ENCODE data around the gene CCL4. TPM values are rescaled to one million over a fixed set of nuclear protein-coding genes. Genes with fewer than 3 reads are reported as not detected.

Gene CCL4
- total and polyA plus RNA-seq, 4 donors: 1.7 to 4.6 (median 2.8) TPM

GRCh38 chr17:36128411-36128978 lies 24.9 kb downstream of the CCL4 start:
- H3K9me3 ChIP-seq (ENCODE audit: control insufficient read depth in 4 of 4, low read length in 3 of 4): peaks cover 11 to 24% (median 20%) of the 10 kb centered on the region in 4 donors
- no peaks in the 10 kb centered on the region for H3K36me3 ChIP-seq (ENCODE audit: control insufficient read depth in 4 of 4, insufficient read depth in 3 of 4, low read depth in 1 of 4, low read length in 3 of 4)
- no peak overlapping the region for H3K4me3 ChIP-seq (ENCODE audit: low read depth in 1 of 3, low read length in 3 of 3)
- no peak for TF ChIP-seq FOXA2 (IDR thresholded peaks at IDR 0.05)
- TF ChIP-seq HNF4G (IDR thresholded peaks at IDR 0.05): no peak
- no peak for TF ChIP-seq HNF4A (conservative IDR thresholded peaks at IDR 0.05)
- no peak for TF ChIP-seq SP1 (IDR thresholded peaks at IDR 0.05)
- TF ChIP-seq EGR1 (IDR thresholded peaks at IDR 0.05; ENCODE audit: low read depth in 2 of 2): no peak
- no peak for TF ChIP-seq GABPA (IDR thresholded peaks at IDR 0.05 in 1 of 2, conservative IDR thresholded peaks at IDR 0.05 in 1 of 2)
- no peak for TF ChIP-seq YY1 (IDR thresholded peaks at IDR 0.05)
- no peak for TF ChIP-seq REST (IDR thresholded peaks at IDR 0.05)
- no peaks in the 10 kb centered on the region for H3K27me3 ChIP-seq (ENCODE audit: control insufficient read depth in 4 of 4, insufficient read depth in 4 of 4, low read length in 3 of 4)
- no peak overlapping the region for H3K27ac ChIP-seq (ENCODE audit: low read depth in 1 of 2, low read length in 2 of 2)
- DNase-seq (ENCODE audit: low spot score): no peak
- WGBS: 84% methylated on average over 4 of the region's 4 CpGs
- no peak overlapping the region for H3K9ac ChIP-seq (ENCODE audit: low read depth in 1 of 2, low read length in 2 of 2)
- peaks cover 0 to 6% (median 4%) of the 10 kb centered on the region in 4 donors for H3K4me1 ChIP-seq (ENCODE audit: control insufficient read depth in 4 of 4, insufficient read depth in 4 of 4, low read length in 3 of 4)

- no peak overlapping the region for H3K27ac ChIP-seq (ENCODE audit: low read depth in 1 of 2, low read length in 2 of 2)
- 76% methylated on average over 1 of the region's 1 CpG for WGBS
- no peaks in the 10 kb centered on the region for H3K27me3 ChIP-seq (ENCODE audit: control insufficient read depth in 4 of 4, insufficient read depth in 4 of 4, low read length in 3 of 4)
- H3K4me1 ChIP-seq (ENCODE audit: control insufficient read depth in 4 of 4, insufficient read depth in 4 of 4, low read length in 3 of 4): peaks cover 0 to 4% (median 4%) of the 10 kb centered on the region in 4 donors
- H3K9me3 ChIP-seq (ENCODE audit: control insufficient read depth in 4 of 4, low read length in 3 of 4): peaks cover 11 to 24% (median 19%) of the 10 kb centered on the region in 4 donors
- H3K36me3 ChIP-seq (ENCODE audit: control insufficient read depth in 4 of 4, insufficient read depth in 3 of 4, low read depth in 1 of 4, low read length in 3 of 4): no peaks in the 10 kb centered on the region
- no peak overlapping the region for H3K4me3 ChIP-seq (ENCODE audit: low read depth in 1 of 3, low read length in 3 of 3)
- TF ChIP-seq TAF1 (conservative IDR thresholded peaks at IDR 0.05) (no peak), SP1 (IDR thresholded peaks at IDR 0.05) (no peak), JUND (IDR thresholded peaks at IDR 0.05) (no peak), FOXA2 (IDR thresholded peaks at IDR 0.05) (no peak), EGR1 (IDR thresholded peaks at IDR 0.05; ENCODE audit: low read depth in 2 of 2) (no peak), ZBTB33 (IDR thresholded peaks at IDR 0.05) (no peak), RAD21 (IDR thresholded peaks at IDR 0.05) (no peak), YY1 (IDR thresholded peaks at IDR 0.05) (no peak), FOXA1 (IDR thresholded peaks at IDR 0.05) (no peak), MAX (IDR thresholded peaks at IDR 0.05) (no peak), ATF3 (IDR thresholded peaks at IDR 0.05) (no peak), RXRA (IDR thresholded peaks at IDR 0.05) (no peak)
- no peak for DNase-seq (ENCODE audit: low spot score)
- H3K9ac ChIP-seq (ENCODE audit: low read depth in 1 of 2, low read length in 2 of 2): no peak overlapping the region
Observed at GRCh38 chr17:36129616-36130015, 26.0 kb downstream of the CCL4 start.
